IPS-20b (cell line): ENCODE measurements around the gene LHFPL3.

ENCODE experiments used
- H3K27ac ChIP-seq: one replicate; pipeline ENCODE4 v1.5.1; 2013; ENCODE audit warnings: low read length
- H3K27me3 ChIP-seq: 2 replicates; pipeline ENCODE4 v1.6.1; 2013; ENCODE audit warnings: mild to moderate bottlenecking, low read length, inconsistent platforms; ENCODE audit not compliant: insufficient read depth
- H3K36me3 ChIP-seq: 2 replicates; pipeline ENCODE4 v1.6.1; 2013; ENCODE audit warnings: low read depth, mild to moderate bottlenecking, inconsistent platforms, low read length, moderate library complexity; ENCODE audit not compliant: insufficient read depth
- H3K4me1 ChIP-seq: 2 replicates; pipeline ENCODE4 v1.6.1; 2013; ENCODE audit warnings: mild to moderate bottlenecking, control low read depth, inconsistent platforms, low read length, moderate library complexity; ENCODE audit not compliant: insufficient read depth
- H3K4me3 ChIP-seq: 2 replicates; pipeline ENCODE4 v1.5.1; 2013; ENCODE audit warnings: mild to moderate bottlenecking, low read length, inconsistent platforms
- H3K9ac ChIP-seq: 2 replicates; pipeline ENCODE4 v1.6.1; 2013; ENCODE audit warnings: low read depth, mild to moderate bottlenecking, inconsistent platforms, low read length, moderate library complexity
- H3K9me3 ChIP-seq: 2 replicates; pipeline ENCODE4 v1.6.1; 2013; ENCODE audit warnings: mild to moderate bottlenecking, low read depth, low read length, inconsistent platforms; ENCODE audit not compliant: insufficient read depth

The LHFPL3 gene

GRCh38 chr7:104857458-104858425, 529.3 kb downstream of the LHFPL3 start:
- H3K9ac ChIP-seq = no peak overlapping the region
- no peak overlapping the region for H3K4me3 ChIP-seq
- peaks cover 16% of the 10 kb centered on the region for H3K27me3 ChIP-seq
- no peak overlapping the region for H3K27ac ChIP-seq
- no peaks in the 10 kb centered on the region for H3K36me3 ChIP-seq
- no peaks in the 10 kb centered on the region for H3K9me3 ChIP-seq
- H3K4me1 ChIP-seq = peaks cover 3% of the 10 kb centered on the region; the same call in 1 of the 2 replicates

GRCh38 chr7:104859754-104860426, 531.5 kb downstream of the LHFPL3 start:
- Histone ChIP-seq H3K27me3 (peaks cover 16% of the 10 kb centered on the region), H3K27ac (no peak overlapping the region), H3K4me3 (no peak overlapping the region), H3K4me1 (no peaks in the 10 kb centered on the region), H3K9me3 (peaks cover 11% of the 10 kb centered on the region; the same call in 1 of the 2 replicates), H3K36me3 (no peaks in the 10 kb centered on the region), H3K9ac (no peak overlapping the region)

- H3K27me3 ChIP-seq = peaks cover 16% of the 10 kb centered on the region
- H3K36me3 ChIP-seq = no peaks in the 10 kb centered on the region
- H3K9me3 ChIP-seq = peaks cover 11% of the 10 kb centered on the region; the same call in 1 of the 2 replicates
- no peaks in the 10 kb centered on the region for H3K4me1 ChIP-seq
- no peak overlapping the region for H3K9ac ChIP-seq
- H3K4me3 ChIP-seq = no peak overlapping the region
- H3K27ac ChIP-seq = no peak overlapping the region
Measured at GRCh38 chr7:104861729-104862390, 533.5 kb downstream of the LHFPL3 start.

GRCh38 chr7:104862719-104863118, 534.3 kb downstream of the LHFPL3 start:
- Histone ChIP-seq H3K27ac (no peak overlapping the region), H3K4me3 (no peak overlapping the region), H3K27me3 (peaks cover 16% of the 10 kb centered on the region), H3K4me1 (no peaks in the 10 kb centered on the region), H3K9ac (no peak overlapping the region), H3K36me3 (no peaks in the 10 kb centered on the region), H3K9me3 (peaks cover 11% of the 10 kb centered on the region; the same call in 1 of the 2 replicates)

- Histone ChIP-seq H3K36me3 (no peaks in the 10 kb centered on the region), H3K27me3 (no peaks in the 10 kb centered on the region), H3K4me1 (no peaks in the 10 kb centered on the region), H3K27ac (no peak overlapping the region), H3K4me3 (no peak overlapping the region), H3K9ac (no peak overlapping the region), H3K9me3 (no peaks in the 10 kb centered on the region)
Measured at GRCh38 chr7:104873401-104873800, 545.0 kb downstream of the LHFPL3 start.

- Histone ChIP-seq H3K36me3 (no peaks in the 10 kb centered on the region), H3K9me3 (no peaks in the 10 kb centered on the region), H3K4me1 (no peaks in the 10 kb centered on the region), H3K9ac (no peak overlapping the region), H3K27me3 (no peaks in the 10 kb centered on the region), H3K27ac (no peak overlapping the region), H3K4me3 (no peak overlapping the region)
Measured at GRCh38 chr7:104878577-104878976, 550.2 kb downstream of the LHFPL3 start.

GRCh38 chr7:104883248-104883717, 554.9 kb downstream of the LHFPL3 start:
- Histone ChIP-seq H3K4me3 (no peak overlapping the region), H3K9me3 (no peaks in the 10 kb centered on the region), H3K9ac (no peak overlapping the region), H3K36me3 (no peaks in the 10 kb centered on the region), H3K27ac (no peak overlapping the region), H3K4me1 (no peaks in the 10 kb centered on the region), H3K27me3 (no peaks in the 10 kb centered on the region)

- Histone ChIP-seq H3K9me3 (no peaks in the 10 kb centered on the region), H3K36me3 (no peaks in the 10 kb centered on the region), H3K27ac (no peak overlapping the region), H3K9ac (no peak overlapping the region), H3K4me3 (no peak overlapping the region), H3K4me1 (no peaks in the 10 kb centered on the region), H3K27me3 (no peaks in the 10 kb centered on the region)
Measured at GRCh38 chr7:104883718-104884452, 555.5 kb downstream of the LHFPL3 start.

- no peaks in the 10 kb centered on the region for H3K9me3 ChIP-seq
- no peak overlapping the region for H3K4me3 ChIP-seq
- no peaks in the 10 kb centered on the region for H3K27me3 ChIP-seq
- no peaks in the 10 kb centered on the region for H3K36me3 ChIP-seq
- no peak overlapping the region for H3K9ac ChIP-seq
- H3K4me1 ChIP-seq = peaks cover 2% of the 10 kb centered on the region; the same call in 1 of the 2 replicates
- H3K27ac ChIP-seq = no peak overlapping the region
Measured at GRCh38 chr7:104886651-104887050, 558.2 kb downstream of the LHFPL3 start.

GRCh38 chr7:104890216-104890615, 561.8 kb downstream of the LHFPL3 start:
- Histone ChIP-seq H3K4me1 (peaks cover 3% of the 10 kb centered on the region; the same call in 1 of the 2 replicates), H3K4me3 (no peak overlapping the region), H3K9me3 (no peaks in the 10 kb centered on the region), H3K9ac (no peak overlapping the region), H3K36me3 (no peaks in the 10 kb centered on the region), H3K27ac (no peak overlapping the region), H3K27me3 (no peaks in the 10 kb centered on the region)

- no peak overlapping the region for H3K9ac ChIP-seq
- H3K4me3 ChIP-seq = no peak overlapping the region
- no peaks in the 10 kb centered on the region for H3K27me3 ChIP-seq
- no peaks in the 10 kb centered on the region for H3K9me3 ChIP-seq
- H3K36me3 ChIP-seq = no peaks in the 10 kb centered on the region
- H3K4me1 ChIP-seq = peaks cover 3% of the 10 kb centered on the region; the same call in 1 of the 2 replicates
- H3K27ac ChIP-seq = no peak overlapping the region
Measured at GRCh38 chr7:104891949-104892348, 563.5 kb downstream of the LHFPL3 start.
